ENCODE results near the gene HDLBP. TPM values are rescaled to one million over a fixed set of nuclear protein-coding genes. Genes with fewer than 3 reads are reported as not detected.

The HDLBP gene
- total RNA-seq, 4 donors from 2014 or later, result 303 to 490 (median 435) TPM

- WGBS, 2 donors, result 93 to 95% methylated on average over 16 of the region's 16 CpGs
- intact Hi-C loops (cut with DNase I), result no loop called here
- H3K4me1 ChIP-seq, result no peaks in the 10 kb centered on the region
- H3K4me3 ChIP-seq (replicated peaks in 1 of 3), result no peak overlapping the region
- H3K27me3 ChIP-seq, result no peaks in the 10 kb centered on the region
- no peaks in the 10 kb centered on the region for H3K9me3 ChIP-seq
- no peak for DNase-seq
- peaks cover 46 to 47% of the 10 kb centered on the region in 2 donors for H3K36me3 ChIP-seq
- no peak overlapping the region for H3K27ac ChIP-seq
- no peak for TF ChIP-seq POLR2A (IDR thresholded peaks at IDR 0.05)
- TF ChIP-seq CTCF (IDR thresholded peaks at IDR 0.05), result no peak
These were observed 89.5 kb downstream of the HDLBP start for GRCh38 chr2:241225983-241226382.

GRCh38 chr2:241225545-241225944 is 89.9 kb downstream of the HDLBP start:
- Histone ChIP-seq H3K4me3 (replicated peaks in 1 of 3) (no peak overlapping the region), H3K27me3 (no peaks in the 10 kb centered on the region), H3K36me3 (peaks cover 42 to 43% of the 10 kb centered on the region in 2 donors), H3K9me3 (no peaks in the 10 kb centered on the region), H3K4me1 (no peaks in the 10 kb centered on the region), H3K27ac (no peak overlapping the region)
- intact Hi-C loops (cut with DNase I), result no loop called here
- TF ChIP-seq POLR2A (IDR thresholded peaks at IDR 0.05) (no peak), CTCF (IDR thresholded peaks at IDR 0.05) (no peak)
- 93 to 95% methylated on average over 16 of the region's 16 CpGs for WGBS, 2 donors
- no peak for DNase-seq

GRCh38 chr2:241224851-241225438 is 90.5 kb downstream of the HDLBP start:
- H3K4me1 ChIP-seq, result no peaks in the 10 kb centered on the region
- intact Hi-C loops (cut with DNase I), result no loop called here
- no peak overlapping the region for H3K4me3 ChIP-seq (replicated peaks in 1 of 3)
- peaks cover 36 to 37% of the 10 kb centered on the region in 2 donors for H3K36me3 ChIP-seq
- H3K27ac ChIP-seq, result no peak overlapping the region
- whole genome bisulfite sequencing, 2 donors, result 94 to 95% methylated on average over 8 of the region's 8 CpGs
- TF ChIP-seq CTCF (IDR thresholded peaks at IDR 0.05), result no peak
- TF ChIP-seq POLR2A (IDR thresholded peaks at IDR 0.05), result no peak
- no peak for DNase-seq
- H3K9me3 ChIP-seq, result no peaks in the 10 kb centered on the region
- H3K27me3 ChIP-seq, result no peaks in the 10 kb centered on the region

GRCh38 chr2:241224018-241224850 is 91.2 kb downstream of the HDLBP start:
- Histone ChIP-seq H3K9me3 (no peaks in the 10 kb centered on the region), H3K36me3 (peaks cover 28 to 30% of the 10 kb centered on the region in 2 donors), H3K4me3 (replicated peaks in 1 of 3) (no peak overlapping the region), H3K27me3 (no peaks in the 10 kb centered on the region), H3K4me1 (peaks cover 0 to under 1% of the 10 kb centered on the region in 2 donors), H3K27ac (no peak overlapping the region)
- WGBS, 2 donors, result 67 to 71% methylated on average over 20 to 26 of the region's 26 CpGs
- DNase-seq, result no peak
- intact Hi-C loops (cut with DNase I), result no loop called here
- TF ChIP-seq POLR2A (IDR thresholded peaks at IDR 0.05), result no peak
- no peak for TF ChIP-seq CTCF (IDR thresholded peaks at IDR 0.05)
